Endothelial cell of umbilical vein (primary cell): ENCODE data around the gene KIF3A. TPM values are rescaled to one million over a fixed set of nuclear protein-coding genes. Genes with fewer than 3 reads are reported as not detected.

ENCODE experiments used
- BruUV-seq: library from RNA; stranded (reverse); fragments of 400-500 nt; replicated peaks from 2 replicates; lab custom pipeline; 2021; lab: Mats Ljungman, UMichigan
- CTCF ChIA-PET: fragments of 300-600, 350-600 bp; sonication (Branson Sonifier 250); formaldehyde crosslinking; loops from one replicate; lab custom pipeline; 2021; ENCODE audit warnings: antibody characterized with exemption, inconsistent platforms; lab: Charles Lee
- POLR2A ChIA-PET: fragments of 300-600, 350-600 bp; sonication (Branson Sonifier 250); formaldehyde crosslinking; loops from one replicate; lab custom pipeline; 2021; ENCODE audit warnings: antibody characterized with exemption, inconsistent platforms; lab: Charles Lee
- DNase-seq: peaks from one replicate; pipeline ENCODE4 v3.0.0-alpha.2; 2011; ENCODE audit warnings: low read depth, low spot score
- FAIRE-seq: peaks from 2 replicates; lab custom pipeline; 2011; peaks lifted over from hg19 to GRCh38; lab: Jason Lieb, UNC
- H2AFZ ChIP-seq: 2 replicates; pipeline ENCODE4 v1.6.0; 2012; ENCODE audit warnings: low read depth, low read length, control low read depth, inconsistent platforms
- H3K27ac ChIP-seq: 2 replicates; pipeline ENCODE4 v1.5.1; 2011; ENCODE audit warnings: low read depth, mild to moderate bottlenecking, control low read depth, low read length, moderate library complexity; ENCODE audit not compliant: insufficient read depth
- H3K27me3 ChIP-seq, 2 experiments: 2 replicates each; pipeline versions ENCODE4 v1.6.0 to v1.6.1; 2011; ENCODE audit warnings: low read length in 2 of 2, mixed read lengths in 1 of 2; ENCODE audit not compliant: control insufficient read depth in 2 of 2, insufficient read depth in 2 of 2
- H3K36me3 ChIP-seq, 2 experiments: 2 replicates in 1 of 2; 3 replicates in 1 of 2; pipeline ENCODE4 v1.5.1; 2011; ENCODE audit warnings: low read length in 2 of 2, mild to moderate bottlenecking in 1 of 2, moderate library complexity in 1 of 2; ENCODE audit not compliant: control insufficient read depth in 2 of 2, insufficient read depth in 2 of 2; ENCODE audit errors: extremely low read depth in 1 of 2
- H3K4me1 ChIP-seq: 3 replicates; pipeline ENCODE4 v1.5.1; 2011; ENCODE audit warnings: mild to moderate bottlenecking, low read length; ENCODE audit not compliant: control insufficient read depth, insufficient read depth; ENCODE audit errors: extremely low read depth
- H3K4me2 ChIP-seq: 2 replicates; pipeline ENCODE4 v1.6.1; 2011; ENCODE audit warnings: low read length, control low read depth, mixed read lengths; ENCODE audit not compliant: insufficient read depth
- H3K4me3 ChIP-seq, 3 experiments: fragments of 200-600 bp in 1 of 3; sonication (generic), shearing (Covaris generic) in 1 of 3; replicated peaks in 1 of 3; 2 replicates each; pipeline ENCODE4 v1.5.1; 2011 to 2016; ENCODE audit warnings: control low read depth in 3 of 3, low read length in 3 of 3, mild to moderate bottlenecking in 2 of 3, inconsistent platforms in 1 of 3, low read depth in 1 of 3, moderate library complexity in 1 of 3; ENCODE audit not compliant: insufficient read depth in 1 of 3
- H3K79me2 ChIP-seq: 2 replicates; pipeline ENCODE4 v1.6.0; 2012; ENCODE audit warnings: low read length, inconsistent platforms; ENCODE audit not compliant: control insufficient read depth, insufficient read depth
- H3K9ac ChIP-seq: replicated peaks from 2 replicates; pipeline ENCODE3; 2011; ENCODE audit warnings: low read length, control low read depth; ENCODE audit not compliant: insufficient read depth; ENCODE audit errors: extremely low read depth
- H3K9me1 ChIP-seq: replicated peaks from 3 replicates; pipeline ENCODE4 v1.6.0; 2011; ENCODE audit warnings: mild to moderate bottlenecking, low read length; ENCODE audit not compliant: control insufficient read depth, insufficient read depth; ENCODE audit errors: extremely low read depth
- H3K9me3 ChIP-seq: replicated peaks from 2 replicates; pipeline ENCODE4 v1.5.1; 2012; ENCODE audit warnings: low read length, inconsistent platforms; ENCODE audit not compliant: control insufficient read depth, insufficient read depth
- H4K20me1 ChIP-seq: replicated peaks from 2 replicates; pipeline ENCODE3; 2011; ENCODE audit warnings: mild to moderate bottlenecking, low read length; ENCODE audit not compliant: control insufficient read depth, insufficient read depth; ENCODE audit errors: extremely low read depth
- EZH2 ChIP-seq: IDR thresholded peaks from 2 replicates; pipeline ENCODE4 v1.6.1; 2012; ENCODE audit warnings: borderline replicate concordance, low read depth, mild to moderate bottlenecking, moderate library complexity, low read length, inconsistent platforms; ENCODE audit not compliant: severe bottlenecking
- FOS ChIP-seq: IDR thresholded peaks from 2 replicates; pipeline ENCODE4 v1.6.1; 2011; ENCODE audit warnings: mild to moderate bottlenecking, low read length, moderate library complexity, borderline replicate concordance; ENCODE audit not compliant: insufficient read depth
- GATA2 ChIP-seq: IDR thresholded peaks from 2 replicates; pipeline ENCODE4 v1.7.0; 2011; ENCODE audit warnings: low read depth, mild to moderate bottlenecking, moderate library complexity, mixed read lengths, low read length; ENCODE audit not compliant: insufficient read length, insufficient read depth
- JUN ChIP-seq: IDR thresholded peaks from 2 replicates; pipeline ENCODE4 v1.6.1; 2011; ENCODE audit warnings: borderline replicate concordance, low read depth; ENCODE audit not compliant: insufficient read length, insufficient read depth
- MYC ChIP-seq: IDR thresholded peaks from one replicate; pipeline ENCODE4 v1.6.1; 2011; ENCODE audit warnings: mild to moderate bottlenecking, low read depth, low read length
- POLR2A ChIP-seq: IDR thresholded peaks from 2 replicates; pipeline ENCODE4 v1.6.1; 2012; ENCODE audit warnings: low read depth, mild to moderate bottlenecking, control low read depth, low read length
- POLR2AphosphoS5 ChIP-seq: IDR thresholded peaks from 2 replicates; pipeline ENCODE4 v1.6.1; 2012; ENCODE audit warnings: low read depth, mild to moderate bottlenecking, control low read depth, low read length, moderate library complexity; ENCODE audit not compliant: insufficient read depth
- dilution Hi-C: fragments of 300-500 bp; cut with MboI; formaldehyde crosslinking; loops from one replicate; pipeline ENCODE4 v1.15.0; 2019; ENCODE audit warnings: low sequenced_read_pairs; ENCODE audit not compliant: extremely low pct_ligation_motif_present
- intact Hi-C: fragments of 100-400 bp; cut with micrococcal nuclease; formaldehyde crosslinking; loops from one replicate; pipeline ENCODE4 v1.10.0; 2022
- polyA plus RNA-seq, 4 experiments: library from polyadenylated mRNA; depleted of rRNA in 3 of 4; stranded (reverse) in 3 of 4; unstranded in 1 of 4; fragments of >200 nt; gene quantifications; 2 replicates each; pipeline versions ENCODE4 v1.2.1 to v1.2.3, GENCODE V29; 2011 to 2012; ENCODE audit warnings: missing spikeins in 1 of 4
- total RNA-seq: library from RNA; stranded (reverse); gene quantifications from 2 replicates; pipeline ENCODE4 v1.2.3, GENCODE V29; 2021
- TF ChIP-seq, protein P1 (sequence below), 2 donors: IDR thresholded peaks; 1 replicate in 1 of 2; 2 replicates in 1 of 2; pipeline ENCODE4 v1.5.1; 2011; ENCODE audit warnings: low read length in 2 of 2, mild to moderate bottlenecking in 2 of 2, moderate library complexity in 2 of 2, control low read depth in 1 of 2, inconsistent platforms in 1 of 2, low read depth in 1 of 2; ENCODE audit not compliant: insufficient read depth in 1 of 2; ENCODE audit errors: extremely low read depth in 1 of 2
- TF ChIP-seq, protein P2 (sequence below): IDR thresholded peaks from 2 replicates; pipeline ENCODE4 v1.6.1; 2011; ENCODE audit not compliant: insufficient read depth, insufficient read length

Gene KIF3A
- total and polyA plus RNA-seq, 2 donors (not counting 3 experiments of a cell fraction or from before 2014, with no cell fraction given): 3.3 to 11.2 TPM

DNA sequence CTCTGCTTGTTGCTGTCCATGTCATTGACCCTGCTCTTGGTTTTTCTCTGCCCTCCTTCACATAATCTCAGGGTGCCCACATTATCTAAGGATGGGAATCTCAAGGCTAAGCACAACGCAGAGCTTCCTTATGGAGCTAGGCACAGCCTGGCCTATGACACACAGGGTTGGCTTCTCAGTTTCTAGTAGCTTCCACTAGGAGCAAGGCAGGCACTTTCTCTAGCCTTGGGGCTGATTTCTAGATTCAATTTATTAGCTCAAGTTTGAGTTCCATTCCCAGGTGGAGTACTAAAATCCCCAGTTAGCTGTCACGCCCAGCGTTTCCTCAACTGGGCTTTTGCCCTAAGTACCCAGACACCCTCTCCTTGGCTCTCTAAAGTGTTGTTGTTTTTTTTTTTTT, 51.2 kb downstream of the KIF3A start:
- no peak for TF ChIP-seq POLR2A
- no peak for TF ChIP-seq JUN
- TF ChIP-seq MYC: no peak
- TF ChIP-seq, protein P1, sequence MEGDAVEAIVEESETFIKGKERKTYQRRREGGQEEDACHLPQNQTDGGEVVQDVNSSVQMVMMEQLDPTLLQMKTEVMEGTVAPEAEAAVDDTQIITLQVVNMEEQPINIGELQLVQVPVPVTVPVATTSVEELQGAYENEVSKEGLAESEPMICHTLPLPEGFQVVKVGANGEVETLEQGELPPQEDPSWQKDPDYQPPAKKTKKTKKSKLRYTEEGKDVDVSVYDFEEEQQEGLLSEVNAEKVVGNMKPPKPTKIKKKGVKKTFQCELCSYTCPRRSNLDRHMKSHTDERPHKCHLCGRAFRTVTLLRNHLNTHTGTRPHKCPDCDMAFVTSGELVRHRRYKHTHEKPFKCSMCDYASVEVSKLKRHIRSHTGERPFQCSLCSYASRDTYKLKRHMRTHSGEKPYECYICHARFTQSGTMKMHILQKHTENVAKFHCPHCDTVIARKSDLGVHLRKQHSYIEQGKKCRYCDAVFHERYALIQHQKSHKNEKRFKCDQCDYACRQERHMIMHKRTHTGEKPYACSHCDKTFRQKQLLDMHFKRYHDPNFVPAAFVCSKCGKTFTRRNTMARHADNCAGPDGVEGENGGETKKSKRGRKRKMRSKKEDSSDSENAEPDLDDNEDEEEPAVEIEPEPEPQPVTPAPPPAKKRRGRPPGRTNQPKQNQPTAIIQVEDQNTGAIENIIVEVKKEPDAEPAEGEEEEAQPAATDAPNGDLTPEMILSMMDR (IDR thresholded peaks at IDR 0.05; ENCODE audit: extremely low read depth in 1 of 2, insufficient read depth in 1 of 2, low read depth in 1 of 2, low read length in 2 of 2): no peak
- TF ChIP-seq FOS: no peak
- TF ChIP-seq, protein P2, sequence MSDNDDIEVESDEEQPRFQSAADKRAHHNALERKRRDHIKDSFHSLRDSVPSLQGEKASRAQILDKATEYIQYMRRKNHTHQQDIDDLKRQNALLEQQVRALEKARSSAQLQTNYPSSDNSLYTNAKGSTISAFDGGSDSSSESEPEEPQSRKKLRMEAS: no peak
- no peak for TF ChIP-seq GATA2
- no peak for TF ChIP-seq EZH2
- no peak for TF ChIP-seq POLR2AphosphoS5
- Histone ChIP-seq H4K20me1 (no peaks in the 10 kb centered on the region), H3K4me1 (no peaks in the 10 kb centered on the region), H3K36me3 (no peaks in the 10 kb centered on the region), H3K9ac (no peak overlapping the region), H3K27ac (no peak overlapping the region), H3K9me1 (no peaks in the 10 kb centered on the region), H3K4me3 (no peak overlapping the region), H3K9me3 (no peaks in the 10 kb centered on the region), H2AFZ (no peak overlapping the region), H3K27me3 (no peaks in the 10 kb centered on the region), H3K4me2 (no peak overlapping the region), H3K79me2 (no peaks in the 10 kb centered on the region)
- ChIA-PET CTCF (interaction anchor here (1.0 kb wide), 1 partner anchor 9 kb away, joined by 3 read pairs; no protein-coding TSS in a partner anchor), POLR2A (no interaction called here)
- DNase-seq (no peak), FAIRE-seq (no peak)
- BruUV-seq: no TSS peak
- dilution Hi-C loops (no loop called here), intact Hi-C loops (no loop called here)
